GM12892 (cell line): Measurements from ENCODE around the gene MIEF2.

Experiments
- DNase-seq: peaks from one replicate; pipeline ENCODE4 v3.0.0; 2011; ENCODE audit not compliant: insufficient read length
- FAIRE-seq: peaks from 2 replicates; lab custom pipeline; 2011; peaks lifted over from hg19 to GRCh38; lab: Jason Lieb, UNC
- POLR2A ChIP-seq: IDR thresholded peaks from 2 replicates; pipeline ENCODE4 v1.6.1; 2011; ENCODE audit warnings: low read depth, low read length, control low read depth
- POLR2AphosphoS5 ChIP-seq: IDR thresholded peaks from 2 replicates; pipeline ENCODE4 v1.6.1; 2011; ENCODE audit warnings: low read depth, low read length, control low read depth
- TAF1 ChIP-seq: IDR thresholded peaks from 2 replicates; pipeline ENCODE4 v1.6.1; 2011; ENCODE audit warnings: low read depth, mild to moderate bottlenecking, control low read depth, low read length, borderline replicate concordance

Gene MIEF2

DNA sequence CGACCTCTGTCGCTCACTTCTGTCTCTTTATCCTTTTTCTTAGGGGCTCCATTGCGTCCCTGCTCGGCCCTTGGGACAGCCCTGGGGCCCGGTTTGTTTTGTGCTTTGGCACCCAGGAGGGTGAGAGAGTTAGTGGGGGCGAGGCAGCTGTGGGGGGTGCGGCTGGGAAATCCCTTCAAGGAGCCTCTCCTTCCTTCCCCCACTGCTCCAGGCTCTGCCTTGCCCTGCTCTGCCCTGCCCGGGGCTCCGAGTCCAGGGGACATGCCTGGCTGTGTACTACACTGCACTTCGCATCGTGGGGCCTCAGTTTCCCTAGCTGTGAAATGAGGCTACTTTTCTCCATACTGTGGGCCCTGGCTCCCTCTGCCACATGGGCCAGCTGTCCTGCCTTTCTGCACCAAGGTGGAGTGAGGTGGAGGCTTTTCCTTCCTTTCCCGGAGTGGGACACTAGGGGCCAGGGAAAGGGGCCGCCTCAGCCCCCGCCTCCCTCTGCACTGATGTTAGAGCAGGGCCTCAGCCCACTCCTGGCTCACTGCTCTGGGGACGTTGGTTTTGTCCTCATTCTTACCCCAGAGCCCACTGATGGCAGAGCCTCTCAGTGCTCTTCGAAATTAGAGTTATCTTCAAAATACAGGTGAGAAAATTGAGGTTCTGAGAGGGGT, 34.0 kb upstream of the MIEF2 start:
- FAIRE-seq (no peak), DNase-seq (no peak)
- TF ChIP-seq POLR2A: no peak
- TF ChIP-seq POLR2AphosphoS5: no peak
- no peak for TF ChIP-seq TAF1

- no peak for TF ChIP-seq POLR2AphosphoS5
- no peak for FAIRE-seq
Measured at GRCh38 chr17:18227635-18228034, 32.8 kb upstream of the MIEF2 start.

GRCh38 chr17:18228176-18228682, 32.2 kb upstream of the MIEF2 start:
- no peak for TF ChIP-seq TAF1
- TF ChIP-seq POLR2A: no peak
- no peak for TF ChIP-seq POLR2AphosphoS5
- DNase-seq (no peak), FAIRE-seq (no peak)

More at GRCh38 chr17:18227635-18228034, 32.8 kb upstream of the MIEF2 start:
- DNase-seq: no peak

DNA sequence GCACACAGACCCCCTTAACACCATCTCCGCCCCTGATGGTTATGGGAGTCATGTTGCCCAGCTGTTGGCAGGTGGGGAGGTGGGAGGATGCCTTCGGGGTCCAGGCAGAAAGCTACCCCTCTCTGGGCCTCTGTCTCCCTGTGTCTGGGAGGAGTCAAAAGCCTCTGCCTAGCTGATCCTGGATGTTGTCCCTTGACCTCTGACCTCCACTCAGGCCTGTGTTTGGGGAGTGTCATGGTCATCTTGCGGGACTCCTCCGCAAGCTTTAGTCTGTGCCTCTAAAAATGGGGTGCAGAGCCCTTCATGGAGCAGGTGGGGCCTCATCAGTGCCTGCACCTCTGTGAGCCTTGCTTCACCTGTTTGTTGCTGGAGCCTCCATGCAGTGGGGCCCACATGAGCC, 31.2 kb upstream of the MIEF2 start:
- no peak for FAIRE-seq
- TF ChIP-seq POLR2AphosphoS5: no peak
- no peak for TF ChIP-seq POLR2A
- TF ChIP-seq TAF1: no peak
- DNase-seq: no peak

DNA sequence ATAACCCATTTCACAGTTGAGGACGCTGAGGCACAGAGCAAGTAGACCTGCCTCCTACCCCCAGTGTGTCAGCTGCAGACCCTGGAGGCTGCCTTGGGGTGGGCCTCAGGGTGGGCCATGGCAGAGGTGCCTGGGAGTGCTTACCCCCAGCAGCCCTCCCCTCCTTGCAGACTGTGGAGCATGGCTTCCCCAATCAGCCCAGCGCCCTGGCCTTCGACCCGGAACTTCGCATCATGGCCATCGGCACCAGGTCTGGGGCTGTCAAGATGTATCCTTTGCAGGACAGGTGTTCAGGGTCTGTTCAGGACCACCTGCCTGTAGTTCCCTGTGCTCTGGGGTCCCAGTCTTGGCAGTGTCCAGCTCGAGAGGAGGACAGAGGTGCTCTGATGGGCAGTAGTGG, 30.7 kb upstream of the MIEF2 start:
- no peak for FAIRE-seq
- no peak for DNase-seq
- no peak for TF ChIP-seq POLR2AphosphoS5
- TF ChIP-seq POLR2A: no peak

- DNase-seq: no peak
- no peak for FAIRE-seq
Measured at GRCh38 chr17:18230288-18231141, 29.9 kb upstream of the MIEF2 start.

GRCh38 chr17:18231164-18231563, 29.3 kb upstream of the MIEF2 start:
- DNase-seq (no peak), FAIRE-seq (no peak)

More at GRCh38 chr17:18230288-18231141, 29.9 kb upstream of the MIEF2 start:
- TF ChIP-seq TAF1 (no peak), POLR2AphosphoS5 (no peak), POLR2A (no peak)

DNA sequence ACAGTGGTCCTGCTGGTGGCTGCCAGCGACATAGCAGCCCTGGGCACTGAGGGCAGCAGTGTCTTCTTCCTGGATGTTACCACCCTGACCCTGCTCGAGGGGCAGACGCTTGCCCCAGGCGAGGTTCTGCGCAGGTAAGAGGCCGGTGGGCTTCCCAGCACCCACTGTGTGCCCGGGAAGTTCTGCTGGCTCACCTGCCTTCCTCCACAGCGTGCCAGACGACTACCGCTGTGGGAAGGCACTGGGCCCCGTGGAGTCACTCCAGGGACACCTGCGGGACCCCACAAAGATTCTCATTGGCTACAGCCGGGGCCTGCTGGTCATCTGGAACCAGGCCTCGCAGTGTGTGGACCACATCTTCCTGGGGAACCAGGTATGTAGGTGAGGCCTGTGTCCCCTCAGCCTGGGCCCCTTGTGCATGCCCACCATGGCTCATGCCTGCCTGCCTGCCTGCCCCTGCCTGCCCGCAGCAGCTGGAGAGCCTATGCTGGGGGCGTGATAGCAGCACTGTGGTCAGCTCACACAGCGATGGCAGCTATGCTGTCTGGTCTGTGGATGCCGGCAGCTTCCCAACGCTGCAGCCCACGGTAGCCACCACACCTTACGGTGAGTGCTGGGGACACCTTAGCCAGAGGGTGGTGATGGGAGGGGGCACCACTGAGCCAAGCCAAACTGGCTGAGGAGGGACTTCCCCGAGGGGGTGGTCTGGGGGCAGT, 26.5 kb upstream of the MIEF2 start:
- no peak for TF ChIP-seq POLR2A
- no peak for TF ChIP-seq POLR2AphosphoS5
- TF ChIP-seq TAF1: no peak
- no peak for DNase-seq
- no peak for FAIRE-seq

More at GRCh38 chr17:18231164-18231563, 29.3 kb upstream of the MIEF2 start:
- TF ChIP-seq POLR2A (no peak), POLR2AphosphoS5 (no peak), TAF1 (no peak)

DNA sequence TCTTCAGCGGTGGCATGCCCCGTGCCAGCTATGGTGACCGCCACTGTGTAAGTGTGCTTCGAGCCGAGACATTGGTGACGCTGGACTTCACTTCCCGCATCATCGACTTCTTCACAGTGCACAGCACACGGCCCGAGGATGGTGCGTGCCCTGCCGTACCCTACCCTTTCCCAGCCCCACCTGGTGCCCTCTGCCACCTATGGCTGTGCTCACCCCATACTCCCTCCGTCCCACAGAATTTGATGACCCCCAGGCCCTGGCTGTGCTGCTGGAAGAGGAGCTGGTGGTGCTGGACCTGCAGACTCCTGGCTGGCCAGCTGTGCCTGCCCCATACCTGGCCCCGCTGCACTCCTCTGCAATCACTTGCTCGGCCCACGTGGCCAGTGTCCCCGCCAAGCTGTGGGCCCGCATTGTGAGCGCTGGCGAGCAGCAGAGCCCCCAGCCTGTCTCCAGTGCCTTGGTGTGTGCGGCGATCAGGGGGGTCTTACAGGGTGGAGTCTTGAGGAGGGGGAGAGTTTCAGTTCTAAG, 25.5 kb upstream of the MIEF2 start:
- no peak for DNase-seq
- FAIRE-seq: no peak
- TF ChIP-seq POLR2A (no peak), POLR2AphosphoS5 (no peak), TAF1 (no peak)

DNA sequence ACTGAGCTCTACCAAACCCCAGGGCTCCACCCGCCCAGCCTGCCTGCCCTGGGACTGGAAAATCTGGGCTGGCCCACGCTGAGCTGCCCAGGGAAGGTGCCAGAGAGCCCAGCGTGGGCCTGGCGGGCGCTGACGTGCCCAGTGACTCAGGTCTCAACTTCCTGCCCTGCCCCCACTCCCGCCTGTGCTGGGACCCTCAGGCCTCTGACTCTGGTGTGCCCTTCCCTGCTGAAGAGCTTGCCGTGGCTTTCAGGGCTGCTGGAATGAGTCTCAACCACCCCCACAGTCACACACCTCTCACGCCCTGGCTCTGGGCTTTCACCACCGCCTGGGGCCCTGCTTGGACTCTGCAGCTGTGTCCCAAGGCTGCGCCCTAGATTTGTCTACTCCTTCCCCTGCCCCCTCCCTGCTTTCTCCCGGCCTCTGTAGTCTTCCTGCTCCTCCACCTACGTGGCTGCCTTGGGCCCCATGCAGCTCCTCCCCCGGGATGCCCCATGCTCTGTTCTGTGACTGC, 24.7 kb upstream of the MIEF2 start:
- FAIRE-seq (no peak), DNase-seq (no peak)
- TF ChIP-seq POLR2AphosphoS5 (no peak), POLR2A (no peak), TAF1 (no peak)

DNA sequence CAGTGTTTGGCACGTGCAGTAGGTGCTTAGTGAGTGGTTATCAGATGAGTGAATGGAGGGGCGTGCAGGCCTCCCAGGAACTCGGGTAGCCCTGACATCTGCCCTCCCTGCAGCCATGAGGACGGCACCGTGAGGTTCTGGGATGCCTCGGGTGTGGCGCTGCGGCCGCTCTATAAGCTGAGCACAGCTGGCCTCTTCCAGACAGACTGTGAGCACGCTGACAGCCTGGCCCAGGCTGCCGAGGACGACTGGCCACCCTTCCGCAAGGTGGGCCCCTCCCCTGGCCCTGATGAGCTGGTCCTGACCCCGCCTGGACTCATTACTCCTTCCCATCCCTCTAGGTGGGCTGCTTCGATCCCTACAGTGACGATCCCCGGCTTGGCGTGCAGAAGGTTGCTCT, 24.0 kb upstream of the MIEF2 start:
- FAIRE-seq: no peak

More for the DNA sequence above, 24.0 kb upstream of the MIEF2 start:
- no peak for DNase-seq
- no peak for TF ChIP-seq TAF1
- TF ChIP-seq POLR2A: no peak
- TF ChIP-seq POLR2AphosphoS5: no peak
